NOMO-1 treated with DMSO at 0.1 percent for 48 hours (cell line): Measurements from ENCODE around the gene BCORL1.

Experiments used
- DNase-seq: peaks from one replicate; lab custom pipeline; 2025; ENCODE audit not compliant: unreplicated experiment; lab: John Stamatoyannopoulos, UW

BCORL1 gene

GRCh38 chrX:130093271-130093670 lies 110.8 kb downstream of the BCORL1 start:
- DNase-seq, result no peak

GRCh38 chrX:130094696-130095095 lies 112.3 kb downstream of the BCORL1 start:
- DNase-seq, result no peak

DNA sequence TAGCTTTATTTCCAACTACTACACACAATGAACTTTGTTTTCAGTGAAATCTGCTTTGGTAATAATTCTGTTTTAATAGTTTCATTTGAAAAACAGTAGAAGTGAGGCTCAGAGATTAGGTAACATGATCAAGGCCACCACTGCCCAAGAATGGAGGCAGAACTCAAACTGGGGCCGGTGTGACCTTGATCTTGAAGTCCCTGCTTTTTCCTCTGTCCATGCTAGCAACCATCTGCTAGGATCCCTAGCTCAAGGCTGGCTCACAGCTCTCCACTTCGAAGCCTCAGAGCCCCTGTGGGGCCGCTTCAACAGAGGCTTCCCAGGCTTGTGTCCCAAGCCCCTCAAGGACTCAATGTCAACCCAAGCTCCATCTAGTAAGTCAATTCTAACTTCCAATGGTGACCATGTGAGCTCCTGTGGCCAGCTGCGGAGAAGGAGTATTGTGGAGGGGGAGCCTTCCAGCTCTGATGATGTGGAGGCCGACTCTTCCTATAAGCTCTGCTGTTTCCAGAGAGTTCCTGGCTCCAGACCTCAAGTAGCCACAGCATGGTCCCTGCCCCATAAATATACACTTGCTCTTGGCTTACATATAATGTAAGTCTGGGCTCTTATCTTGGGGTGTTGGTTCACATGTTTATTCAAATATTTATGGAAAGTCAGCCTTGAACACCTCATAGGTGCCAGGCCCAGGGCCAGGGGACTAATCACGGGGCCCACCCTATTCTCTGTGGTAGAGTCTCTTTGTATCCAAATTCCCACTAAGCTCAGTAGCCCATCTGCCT lies 113.0 kb downstream of the BCORL1 start:
- DNase-seq, result no peak

- DNase-seq, result no peak
Observed at GRCh38 chrX:130097507-130098209, 115.2 kb downstream of the BCORL1 start.

DNA sequence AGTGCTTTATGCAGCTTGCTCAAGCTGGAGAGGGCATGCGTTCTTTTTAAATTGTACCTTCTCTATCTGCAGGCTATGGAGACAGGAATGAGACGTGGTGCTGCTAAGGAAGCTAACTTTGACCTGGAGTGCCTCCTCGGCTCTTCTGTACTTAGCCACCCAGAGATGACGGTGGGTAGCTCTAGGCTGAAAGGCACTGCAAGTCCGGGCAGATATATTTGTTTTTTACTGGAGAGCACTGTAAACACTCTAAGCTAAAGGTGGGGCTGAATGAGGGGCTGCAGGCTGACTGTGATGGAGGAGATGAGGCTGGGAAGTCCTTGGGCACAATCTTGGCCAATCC lies 115.7 kb downstream of the BCORL1 start:
- DNase-seq, result no peak

DNA sequence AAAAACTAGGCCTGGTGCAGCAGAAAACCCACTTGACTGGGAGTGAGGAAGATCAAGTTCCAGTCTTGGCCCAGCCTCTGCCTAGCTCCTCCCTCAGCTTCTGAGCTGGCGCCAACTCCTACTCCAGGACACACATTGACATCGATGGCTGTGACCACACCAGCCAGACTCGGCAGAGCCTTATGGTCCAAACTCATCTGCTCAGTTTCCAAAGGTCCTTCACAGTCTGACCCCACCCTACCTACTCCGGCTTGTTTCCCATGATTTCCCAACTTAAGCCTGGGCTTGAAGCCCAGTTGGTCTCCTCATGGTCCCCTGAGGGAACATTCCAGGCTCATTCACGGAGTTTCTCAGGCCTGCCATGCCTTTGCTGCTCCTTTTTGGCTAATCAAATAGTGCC lies 117.7 kb downstream of the BCORL1 start:
- DNase-seq, result no peak

- DNase-seq, result no peak
Observed at GRCh38 chrX:130103605-130104004, 121.2 kb downstream of the BCORL1 start.

DNA sequence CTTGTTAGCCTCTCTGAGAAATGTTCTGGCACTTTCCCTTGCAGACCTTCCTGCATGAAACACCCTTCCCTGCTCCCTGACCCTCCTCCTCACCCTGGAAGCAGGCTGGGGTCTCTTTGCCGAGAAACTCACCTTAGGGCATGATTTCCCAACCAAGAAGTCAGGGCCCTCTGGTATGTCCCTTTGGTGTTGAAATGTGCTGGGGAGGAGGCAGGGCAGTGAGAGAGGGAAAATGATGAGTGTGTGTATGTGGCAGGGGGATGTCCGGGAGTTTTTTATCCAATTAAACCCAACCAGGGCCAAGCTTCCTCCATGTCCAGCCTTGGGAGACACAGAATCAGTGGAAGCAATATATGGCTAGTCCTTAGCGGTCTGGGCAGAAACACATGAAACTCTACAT lies 122.8 kb downstream of the BCORL1 start:
- DNase-seq, result no peak

- no peak for DNase-seq
Observed at GRCh38 chrX:130106071-130106470, 123.6 kb downstream of the BCORL1 start.
